ENCODE results near the gene MAVS. TPM values are rescaled to one million over a fixed set of nuclear protein-coding genes. Genes with fewer than 3 reads are reported as not detected.
A peak's percentile ranks its signal among the peaks of the same experiment; 100 is the strongest.

The MAVS gene
- polyA plus RNA-seq, 1 of the 3 experiments (the other 2 are of a cell fraction): 9.1 TPM

- ChIA-PET CTCF (interaction anchor here (2.0 kb wide), 1 partner anchor 113 kb away, joined by 4 read pairs; no protein-coding TSS in a partner anchor), POLR2A (no interaction called here)
- no peak for TF ChIP-seq TAF1 (IDR thresholded peaks at IDR 0.05; ENCODE audit: borderline replicate concordance, low read depth, low read length)
- TF ChIP-seq USF2 (IDR thresholded peaks at IDR 0.05; ENCODE audit: borderline replicate concordance, low read depth, low read length): no peak
- no peak for TF ChIP-seq FOXJ3 (CRISPR knock-in tag; IDR thresholded peaks at IDR 0.05)
- no peak for TF ChIP-seq POLR2AphosphoS5 (IDR thresholded peaks at IDR 0.05; ENCODE audit: low read depth, low read length)
- TF ChIP-seq NRF1 (IDR thresholded peaks at IDR 0.05; ENCODE audit: low read depth, low read length): no peak
- TF ChIP-seq GABPA (IDR thresholded peaks at IDR 0.05; ENCODE audit: low read depth): no peak
- no peak for TF ChIP-seq JUND (IDR thresholded peaks at IDR 0.05)
- TF ChIP-seq ZBTB33 (IDR thresholded peaks at IDR 0.05; ENCODE audit: borderline replicate concordance, low read depth): no peak
- TF ChIP-seq TCF12 (IDR thresholded peaks at IDR 0.05): no peak
- no peak for TF ChIP-seq IRF3 (IDR thresholded peaks at IDR 0.05; ENCODE audit: low read depth, low read length)
- no peak for TF ChIP-seq RXRA (IDR thresholded peaks at IDR 0.05; ENCODE audit: borderline replicate concordance, low read depth)
- TF ChIP-seq FOSL2 (IDR thresholded peaks at IDR 0.05; ENCODE audit: borderline replicate concordance, low read depth): no peak
- TF ChIP-seq PBX3 (IDR thresholded peaks at IDR 0.05): no peak
- no peak for TF ChIP-seq CHD2 (IDR thresholded peaks at IDR 0.05; ENCODE audit: low read length, partially characterized antibody)
- no peak for TF ChIP-seq ELF1 (IDR thresholded peaks at IDR 0.05)
- 80% methylated on average over 3 of the region's 3 CpGs for WGBS (ENCODE audit: low lambda C conversion rate)
- Histone ChIP-seq H3K9ac (no peak overlapping the region), H3K27ac (ENCODE audit: low read depth in 2 of 2, low read length in 1 of 2) (peak overlapping the region in 1 of 2 experiments; percentile 8; a peak in 1 of 4 replicates), H3K4me1 (ENCODE audit: control insufficient read depth in 1 of 2, insufficient read depth in 2 of 2, low read depth in 1 of 2, low read length in 1 of 2) (peaks cover 0 to 18% of the 10 kb centered on the region in 2 experiments; a peak in 2 of 4 replicates), H3K4me3 (ENCODE audit: low read depth in 2 of 2, low read length in 1 of 2) (no peak overlapping the region), H2AFZ (ENCODE audit: low read depth) (no peak overlapping the region), H3F3A (replicated peaks; ENCODE audit: insufficient read depth) (peaks cover 28% of the 10 kb centered on the region), H3K79me2 (ENCODE audit: insufficient read depth) (peaks cover 100% of the 10 kb centered on the region), H3K9me3 (no peaks in the 10 kb centered on the region), H3K4me2 (0 out of 2 replicates have a peak overlapping the region, but pooled peaks have one; percentile 7), H4K20me1 (ENCODE audit: insufficient read depth) (peaks cover 100% of the 10 kb centered on the region), H3K36me3 (replicated peaks in 1 of 2; ENCODE audit: control insufficient read depth in 1 of 2, insufficient read depth in 2 of 2, low read length in 1 of 2) (peaks cover 0 to 4% of the 10 kb centered on the region in 2 experiments), H3K9me2 (no peaks in the 10 kb centered on the region), H3K27me3 (ENCODE audit: insufficient read depth) (no peaks in the 10 kb centered on the region)
- no peak for DNase-seq
These were observed 54.5 kb downstream of the MAVS start for GRCh38 chr20:3901028-3901705.

All from SK-N-SH (cell line).